CD4-positive, alpha-beta T cell treated with Interleukin-15 for 4 hours (primary cell): Measurements from ENCODE around the gene CD74.

Experiments
- DNase-seq: peaks from one replicate; pipeline ENCODE4 v3.0.0-alpha.2; 2020; ENCODE audit warnings: low spot score

The CD74 gene

GRCh38 chr5:150396267-150396666 is 16.4 kb downstream of the CD74 start:
- DNase-seq = no peak

DNA sequence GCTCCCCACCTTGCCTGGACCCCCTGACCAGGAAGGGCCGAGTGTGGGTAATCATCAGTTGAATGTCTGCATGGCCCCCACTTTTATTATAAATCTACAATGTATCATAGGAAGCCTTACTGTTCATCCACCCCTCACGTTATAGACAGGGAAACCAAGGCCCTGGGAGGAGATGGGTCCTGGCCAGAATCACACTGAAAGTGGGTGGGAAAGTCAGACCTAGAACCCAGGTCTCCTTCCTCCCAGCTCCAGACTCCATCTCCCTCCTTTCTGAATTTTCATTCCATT is 17.1 kb downstream of the CD74 start:
- DNase-seq = no peak

DNA sequence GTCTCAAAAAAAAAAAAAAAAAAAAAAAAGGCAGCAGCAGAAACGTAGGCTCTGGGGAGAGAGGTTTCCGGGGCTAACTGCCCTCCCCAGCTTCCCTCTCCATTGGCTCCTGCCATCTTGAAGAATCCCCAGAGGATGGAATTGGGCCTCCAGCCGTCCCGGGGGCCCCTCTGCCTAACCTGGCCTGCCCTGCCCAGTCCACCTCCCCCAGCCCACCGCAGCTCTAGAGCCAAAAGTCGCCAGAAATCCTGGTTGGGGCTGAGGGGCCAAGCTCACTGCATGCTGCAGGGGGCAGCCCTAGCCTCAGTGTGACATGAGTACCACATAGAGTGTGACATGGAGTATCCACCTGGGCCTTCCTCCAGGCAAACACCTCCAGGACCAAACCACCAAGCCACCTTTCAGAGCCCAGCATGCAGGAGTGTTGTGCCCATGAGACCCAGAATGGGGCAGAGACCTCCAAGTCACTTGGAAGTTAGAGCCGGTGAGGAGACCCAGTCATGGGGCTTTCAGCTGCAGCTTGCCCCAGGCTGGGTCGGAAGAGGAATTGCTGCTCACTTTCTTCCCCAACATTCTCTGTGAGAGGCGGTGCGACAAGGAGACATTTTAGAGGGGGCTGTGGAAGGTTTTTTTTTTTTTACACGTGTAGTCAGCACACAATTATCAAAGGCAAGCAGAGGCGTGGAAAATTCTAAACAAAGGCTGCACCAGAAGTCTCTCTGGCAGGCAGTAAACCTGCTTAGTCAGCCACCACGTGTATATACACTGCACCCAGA is 17.6 kb downstream of the CD74 start:
- no peak for DNase-seq

DNA sequence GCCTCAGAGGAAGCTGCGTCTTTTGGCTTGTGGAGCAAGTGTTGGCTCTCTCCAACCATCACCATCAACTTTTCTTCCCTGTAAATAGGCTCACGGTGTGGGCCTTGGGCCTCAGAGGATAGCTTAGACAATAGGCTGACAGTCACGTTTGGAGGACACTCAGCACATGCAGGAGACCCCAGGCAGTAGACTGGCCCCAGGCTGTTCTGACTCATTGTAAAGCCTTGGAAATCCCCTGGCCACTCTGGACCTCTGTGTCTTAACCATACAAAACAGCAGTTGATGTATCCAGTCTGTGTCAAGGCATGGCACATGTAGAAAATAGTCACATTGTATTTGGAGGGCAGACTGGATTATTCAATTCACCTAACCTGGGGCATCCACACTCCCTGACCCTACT is 18.6 kb downstream of the CD74 start:
- DNase-seq = no peak

- no peak for DNase-seq
Observed at GRCh38 chr5:150393096-150393645, 19.5 kb downstream of the CD74 start.

DNA sequence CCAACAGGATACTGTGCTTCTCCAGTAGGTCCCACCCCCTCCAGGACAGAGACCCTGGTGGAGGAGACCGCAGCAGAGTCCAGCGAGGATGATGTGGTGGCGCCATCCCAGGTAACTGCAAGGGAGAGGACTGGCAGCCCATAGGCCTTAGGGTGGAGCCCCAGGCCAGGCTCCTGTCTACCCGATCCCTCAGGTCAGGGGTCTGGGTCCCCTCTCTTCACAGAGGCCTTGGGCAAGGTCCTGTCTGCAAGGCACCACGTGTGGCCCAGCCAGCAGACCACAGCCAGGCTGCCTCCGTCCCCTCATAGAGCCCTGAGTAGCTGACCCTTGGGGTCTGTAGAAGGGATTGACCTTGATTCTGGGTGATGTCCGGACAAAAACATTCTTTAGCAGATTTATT is 20.0 kb downstream of the CD74 start:
- no peak for DNase-seq

DNA sequence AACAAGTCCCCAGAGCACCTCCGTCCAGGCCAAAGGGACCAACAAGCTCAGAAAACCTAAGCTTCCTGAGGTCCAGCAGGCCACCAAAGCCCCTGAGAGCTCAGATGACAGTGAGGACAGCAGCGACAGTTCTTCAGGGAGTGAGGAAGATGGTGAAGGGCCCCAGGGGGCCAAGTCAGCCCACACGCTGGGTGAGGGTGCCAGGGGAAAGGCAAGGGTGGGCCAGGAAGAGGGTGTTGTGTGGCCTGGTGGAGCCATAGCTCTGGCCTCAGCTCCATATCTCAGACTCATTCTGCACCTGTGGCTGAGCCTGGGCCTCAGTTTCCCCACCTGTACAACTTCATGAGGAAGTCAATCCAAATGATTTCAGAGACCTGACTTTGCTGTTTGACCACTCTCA is 20.7 kb downstream of the CD74 start:
- DNase-seq = no peak

DNA sequence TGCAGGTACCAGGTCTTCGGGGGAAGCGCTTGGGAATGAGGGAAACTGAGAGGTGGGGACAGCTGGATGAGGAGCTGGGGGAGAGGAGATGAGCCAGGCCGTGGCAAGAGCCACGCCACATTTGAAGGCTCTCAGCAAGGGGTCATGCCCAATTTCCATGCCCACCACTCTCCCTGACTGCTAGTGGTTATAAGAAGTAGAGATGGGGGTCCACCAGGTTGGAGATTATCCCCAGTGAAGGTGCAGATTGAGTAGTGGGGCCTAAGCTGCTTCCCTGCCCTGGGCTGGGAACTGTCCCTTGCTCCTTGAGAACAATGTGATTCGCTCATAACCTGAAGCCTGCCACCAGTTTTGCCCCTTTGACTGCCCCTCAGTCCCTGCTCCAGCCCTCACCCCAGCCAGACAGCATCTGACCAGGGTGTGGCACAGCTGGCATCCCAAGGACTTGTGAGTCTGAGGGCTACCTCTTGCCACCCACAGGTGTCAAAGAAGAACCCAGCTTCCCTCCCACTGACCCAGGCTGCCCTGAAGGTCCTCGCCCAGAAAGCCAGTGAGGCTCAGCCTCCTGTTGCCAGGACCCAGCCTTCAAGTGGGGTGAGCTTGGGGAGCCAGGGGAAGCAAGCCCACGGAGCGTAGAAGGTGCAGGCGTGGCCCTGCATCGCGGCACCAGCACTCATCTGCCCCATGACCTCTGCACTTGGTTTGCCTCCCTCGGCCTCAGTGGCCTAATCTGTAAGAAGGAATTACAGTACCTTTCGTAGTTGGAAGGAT is 21.5 kb downstream of the CD74 start:
- no peak for DNase-seq

DNA sequence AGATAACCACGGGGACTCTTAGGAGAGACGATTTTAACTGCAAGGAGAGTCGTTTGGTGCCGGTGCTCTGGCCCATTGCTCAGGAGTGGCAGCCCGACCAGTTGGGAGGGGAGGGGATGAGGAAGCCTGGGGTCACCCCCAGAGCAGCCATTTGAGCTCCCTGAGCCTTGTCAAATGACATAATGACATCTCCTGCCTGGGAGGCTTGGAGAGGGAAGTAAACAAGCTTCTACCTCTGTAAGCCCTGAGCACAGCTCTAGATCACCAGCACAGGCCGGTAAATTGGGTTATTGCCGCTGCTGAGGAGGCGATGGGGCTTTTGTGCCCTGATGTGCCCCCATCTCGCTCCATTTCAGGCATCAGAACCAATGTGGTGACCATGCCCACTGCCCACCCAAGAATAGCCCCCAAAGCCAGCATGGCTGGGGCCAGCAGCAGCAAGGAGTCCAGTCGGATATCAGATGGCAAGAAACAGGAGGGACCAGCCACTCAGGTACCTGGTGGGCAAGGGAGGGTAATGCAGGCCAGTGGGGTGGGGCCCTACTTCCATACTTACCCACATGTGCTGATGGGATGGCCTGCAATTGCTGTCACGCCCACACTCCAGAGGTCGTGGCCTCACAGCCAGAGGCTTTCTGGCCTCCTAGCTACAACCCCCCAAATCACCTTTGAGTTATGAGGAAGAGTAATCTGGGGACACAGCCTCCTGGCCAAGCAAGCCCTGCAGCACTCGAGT is 23.0 kb downstream of the CD74 start:
- DNase-seq = no peak

DNA sequence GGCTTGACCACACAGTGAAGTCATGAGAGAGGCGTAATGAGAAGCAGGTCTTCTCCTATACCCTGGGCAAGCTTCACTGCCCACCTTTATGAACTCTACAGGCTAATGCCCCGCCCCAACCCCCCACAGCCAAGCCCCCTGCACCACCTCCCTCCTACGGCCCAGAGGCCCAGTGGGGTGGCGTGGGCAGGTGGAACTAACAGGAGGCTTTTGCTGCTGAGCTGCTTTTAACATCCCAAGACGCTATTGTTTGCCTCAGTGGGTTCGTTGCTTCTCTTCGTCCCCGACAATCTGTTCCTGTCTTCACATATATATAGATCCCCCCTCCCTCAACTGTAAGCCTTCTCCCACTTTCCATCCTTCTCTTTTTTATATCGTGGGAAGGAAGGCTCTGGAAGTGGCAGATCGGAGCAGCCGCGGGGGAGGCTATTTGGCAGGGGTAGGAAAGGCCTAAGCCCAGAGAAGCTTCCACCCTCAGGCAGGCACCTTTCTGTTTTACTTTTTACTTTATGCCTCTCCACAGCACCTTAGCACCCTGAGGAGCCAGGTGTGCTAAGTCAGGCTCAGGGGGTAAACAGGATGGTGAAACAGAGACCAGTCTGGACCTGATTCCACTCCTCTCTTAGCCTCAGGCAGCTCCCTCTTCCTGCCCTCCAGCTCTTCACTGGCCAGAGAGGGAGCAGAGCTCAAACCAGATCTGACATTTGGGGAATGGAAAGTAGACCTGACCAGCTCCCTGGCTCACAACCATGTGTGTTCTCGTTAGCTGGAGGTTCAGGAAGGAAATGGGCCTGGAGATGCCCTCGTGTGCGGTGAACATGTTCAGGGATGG is 26.5 kb downstream of the CD74 start:
- no peak for DNase-seq

GRCh38 chr5:150384701-150385100 is 28.0 kb downstream of the CD74 start:
- no peak for DNase-seq

DNA sequence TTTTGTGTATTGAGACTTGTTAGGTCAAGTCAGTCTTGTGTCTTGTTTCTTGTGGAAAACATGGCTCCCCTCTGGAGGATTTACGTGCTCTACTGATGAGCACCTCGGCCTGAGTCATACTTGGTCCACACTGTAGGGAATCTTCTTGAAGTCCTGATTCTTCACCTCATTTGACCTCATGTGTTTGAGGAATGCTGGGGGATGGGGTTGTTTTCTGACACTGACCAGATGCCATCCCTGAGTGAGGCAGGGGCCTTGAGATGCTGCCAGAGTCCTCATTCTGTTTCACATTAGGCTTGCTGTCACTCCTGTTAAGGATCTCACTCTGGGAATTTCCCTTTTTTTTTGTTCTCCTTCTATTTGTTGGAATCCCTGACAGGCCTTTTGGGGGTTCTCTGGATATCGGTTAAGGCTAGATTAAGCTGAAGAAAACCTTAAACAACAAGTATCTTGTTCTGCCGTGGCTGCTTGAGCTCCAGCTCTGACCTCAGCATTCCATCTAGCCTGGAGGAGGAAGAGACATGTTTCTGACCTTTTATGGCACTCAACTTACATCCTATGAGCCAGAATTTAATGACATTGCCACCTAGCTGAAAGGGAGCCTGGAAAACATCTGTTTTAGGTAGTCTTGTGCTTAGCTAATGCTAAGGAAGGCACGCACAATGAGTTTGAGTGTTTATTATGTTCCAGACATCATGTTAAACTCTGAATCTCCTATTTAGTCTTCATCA is 34.6 kb downstream of the CD74 start:
- DNase-seq = no peak

DNA sequence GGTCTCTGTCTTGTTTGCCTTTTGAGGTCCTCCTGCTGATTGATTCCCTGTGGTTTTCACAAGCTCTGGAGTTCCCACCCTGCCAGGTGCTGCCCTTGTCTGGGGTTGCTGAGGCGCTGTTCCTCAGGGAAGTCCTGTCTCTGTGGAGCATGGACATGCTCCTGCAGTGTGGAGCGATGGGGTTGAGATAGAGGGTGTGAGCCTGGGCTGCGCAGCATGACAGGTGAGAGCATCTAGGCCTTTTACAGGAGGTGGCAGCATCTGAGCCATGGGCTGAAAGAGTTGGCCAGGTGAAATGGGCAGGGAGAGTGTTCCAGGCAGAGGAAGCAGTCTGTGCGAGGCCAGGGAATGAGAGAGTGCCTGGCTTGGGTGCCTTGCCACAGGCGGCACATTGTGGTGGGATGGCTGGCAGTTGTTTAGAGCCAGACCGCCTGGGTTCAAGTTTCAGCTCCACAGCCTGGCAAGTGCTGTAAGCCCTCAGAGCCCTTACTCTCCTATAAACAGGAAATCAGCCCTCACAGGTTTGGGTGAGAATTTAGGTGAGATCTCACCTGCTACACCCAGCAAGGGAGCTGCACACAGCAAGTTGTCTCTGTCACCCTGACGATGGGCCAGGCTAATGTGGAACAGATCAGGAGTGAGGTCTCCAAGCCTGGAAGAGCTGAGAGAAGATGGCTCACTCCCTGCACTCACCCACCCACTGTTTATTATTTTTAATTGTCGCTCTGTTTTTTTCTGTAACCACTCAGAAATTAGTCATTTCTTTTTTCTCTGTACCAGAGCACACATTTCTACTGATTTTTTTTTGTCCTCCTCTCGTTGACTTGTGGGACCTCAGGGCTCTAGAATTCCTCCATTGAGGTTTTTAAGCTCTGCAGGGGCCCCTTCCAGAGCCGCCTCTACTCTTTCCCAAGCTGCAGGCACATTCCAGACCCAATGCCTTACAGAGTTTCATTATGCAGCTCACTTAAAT is 35.6 kb downstream of the CD74 start:
- peak; percentile 32 for DNase-seq

GRCh38 chr5:150374651-150375050 is 38.1 kb downstream of the CD74 start:
- DNase-seq = no peak

GRCh38 chr5:150372639-150373038 is 40.1 kb downstream of the CD74 start:
- no peak for DNase-seq

DNA sequence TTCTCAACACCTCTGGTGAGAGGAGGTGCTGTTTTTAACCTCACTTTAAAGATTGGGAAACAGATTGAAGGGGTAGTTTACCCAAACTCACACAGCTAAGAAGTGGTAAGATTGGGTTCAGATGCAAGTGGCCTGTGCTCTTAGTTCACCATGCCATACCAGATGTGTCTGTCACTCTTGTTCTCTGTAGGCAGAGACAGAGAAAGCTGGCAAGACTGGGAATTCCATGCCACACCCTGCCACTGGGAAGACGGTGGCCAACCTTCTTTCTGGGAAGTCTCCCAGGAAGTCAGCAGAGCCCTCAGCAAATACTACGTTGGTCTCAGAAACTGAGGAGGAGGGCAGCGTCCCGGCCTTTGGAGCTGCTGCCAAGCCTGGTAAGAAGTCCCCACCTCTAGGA is 44.2 kb downstream of the CD74 start:
- no peak for DNase-seq

DNA sequence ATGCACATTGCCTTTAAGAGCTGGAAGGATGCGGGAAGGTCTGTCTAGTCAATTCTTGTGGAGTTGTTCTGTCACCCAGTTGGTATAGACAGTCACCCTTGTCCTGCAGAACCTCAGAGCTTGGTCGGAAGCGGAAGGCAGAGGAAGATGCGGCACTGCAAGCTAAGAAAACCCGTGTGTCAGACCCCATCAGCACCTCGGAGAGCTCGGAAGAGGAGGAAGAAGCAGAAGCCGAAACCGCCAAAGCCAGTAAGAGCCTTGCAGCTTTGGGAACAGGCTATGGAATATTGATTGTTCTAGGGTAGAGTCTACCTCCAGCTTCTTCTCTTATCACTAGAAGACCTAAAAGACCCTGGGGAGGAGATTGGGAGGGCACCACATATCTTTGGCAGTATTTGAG is 48.7 kb downstream of the CD74 start:
- no peak for DNase-seq

DNA sequence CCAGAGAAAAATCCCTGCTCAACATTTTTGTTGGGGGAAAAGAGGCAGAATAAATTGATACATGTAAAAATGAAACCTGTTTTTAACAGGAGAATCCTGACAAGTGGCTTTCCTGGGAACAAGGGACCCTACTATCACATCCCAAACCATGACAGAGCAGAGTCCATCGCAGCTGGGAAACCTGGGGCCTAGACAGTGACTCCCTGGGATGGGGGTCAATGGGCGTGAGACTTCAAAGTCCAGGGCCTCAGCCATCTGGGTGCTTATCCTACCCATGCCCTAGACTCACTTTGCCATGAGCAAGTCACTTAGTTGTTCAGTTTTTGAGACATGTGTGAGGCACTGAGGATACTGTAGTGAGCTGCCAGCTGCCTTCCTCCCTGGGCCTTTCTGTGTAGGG is 49.5 kb downstream of the CD74 start:
- DNase-seq = no peak

DNA sequence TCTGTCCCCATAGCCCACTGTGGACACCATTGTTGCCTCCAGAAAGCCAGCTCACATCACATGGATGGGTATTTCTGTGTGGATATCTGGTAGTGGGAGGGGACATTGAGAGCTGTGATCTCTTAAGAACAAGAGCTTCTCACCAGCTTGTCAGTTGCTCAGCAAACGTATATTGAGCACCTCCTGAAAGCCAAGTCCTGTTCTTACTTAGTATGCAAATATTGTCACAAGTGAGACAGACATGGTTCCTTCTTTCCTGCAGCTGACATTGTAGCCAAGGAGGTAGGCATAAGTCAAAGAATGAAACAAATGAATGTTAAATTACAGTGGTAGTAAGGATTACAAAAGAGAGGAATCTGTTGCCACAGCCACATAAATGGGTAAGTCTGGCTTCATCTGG is 51.4 kb downstream of the CD74 start:
- DNase-seq = no peak
